ENCODE data around the gene RASGEF1C. TPM values are rescaled to one million over a fixed set of nuclear protein-coding genes. Genes with fewer than 3 reads are reported as not detected.
"Not testable (repeated sequence)": the region's sequence is repeated elsewhere in the genome, so short reads cannot be mapped to it uniquely, and the experiment has no call there.

Gene RASGEF1C
- total RNA-seq, 1 donor, result under 0.01 TPM

- no peaks in the 10 kb centered on the region for H3K79me2 ChIP-seq (ENCODE audit: insufficient read depth, low read length)
- H3K36me3 ChIP-seq (ENCODE audit: insufficient read depth, low read length), result no peaks in the 10 kb centered on the region
- H3K27me3 ChIP-seq (ENCODE audit: insufficient read depth, low read length), result peaks cover 10% of the 10 kb centered on the region
- H3K27ac ChIP-seq (ENCODE audit: low read depth, low read length), result no peak overlapping the region
- no peak overlapping the region for H2AFZ ChIP-seq (ENCODE audit: low read length)
- H4K20me1 ChIP-seq (ENCODE audit: insufficient read depth, low read length), result no peaks in the 10 kb centered on the region
- H3K4me3 ChIP-seq (ENCODE audit: insufficient read depth, low read length), result no peak overlapping the region
- H3K4me1 ChIP-seq (ENCODE audit: insufficient read depth, low read length), result no peaks in the 10 kb centered on the region
- no peaks in the 10 kb centered on the region for H3K9me3 ChIP-seq (ENCODE audit: low read depth, low read length)
- DNase-seq (ENCODE audit: insufficient read length, low spot score, missing footprints), result peak; percentile 90
- TF ChIP-seq CTCF (IDR thresholded peaks at IDR 0.05; ENCODE audit: extremely low read depth, low read depth, low read length), result no peak
- H3K4me2 ChIP-seq (ENCODE audit: insufficient read depth, low read length), result no peak overlapping the region
Measured at GRCh38 chr5:180212363-180213255, 3.6 kb upstream of the RASGEF1C start.

GRCh38 chr5:180211761-180212035 is 2.7 kb upstream of the RASGEF1C start:
- no peaks in the 10 kb centered on the region for H3K79me2 ChIP-seq (ENCODE audit: insufficient read depth, low read length)

GRCh38 chr5:180210961-180211760 is 2.1 kb upstream of the RASGEF1C start:
- Histone ChIP-seq H3K9me3 (ENCODE audit: low read depth, low read length) (no peaks in the 10 kb centered on the region), H3K4me3 (ENCODE audit: insufficient read depth, low read length) (no peak overlapping the region)
- no peak for TF ChIP-seq CTCF (IDR thresholded peaks at IDR 0.05; ENCODE audit: extremely low read depth, low read depth, low read length)

More at GRCh38 chr5:180211761-180212035, 2.7 kb upstream of the RASGEF1C start:
- H3K9me3 ChIP-seq (ENCODE audit: low read depth, low read length), result no peaks in the 10 kb centered on the region
- H4K20me1 ChIP-seq (ENCODE audit: insufficient read depth, low read length), result no peaks in the 10 kb centered on the region
- DNase-seq (ENCODE audit: insufficient read length, low spot score, missing footprints), result no peak
- H3K27ac ChIP-seq (ENCODE audit: low read depth, low read length), result no peak overlapping the region
- no peak overlapping the region for H3K4me2 ChIP-seq (ENCODE audit: insufficient read depth, low read length)
- H3K27me3 ChIP-seq (ENCODE audit: insufficient read depth, low read length), result peaks cover 17% of the 10 kb centered on the region
- no peak for TF ChIP-seq CTCF (IDR thresholded peaks at IDR 0.05; ENCODE audit: extremely low read depth, low read depth, low read length)
- H2AFZ ChIP-seq (ENCODE audit: low read length), result no peak overlapping the region
- no peaks in the 10 kb centered on the region for H3K4me1 ChIP-seq (ENCODE audit: insufficient read depth, low read length)
- no peak overlapping the region for H3K4me3 ChIP-seq (ENCODE audit: insufficient read depth, low read length)
- H3K36me3 ChIP-seq (ENCODE audit: insufficient read depth, low read length), result no peaks in the 10 kb centered on the region

GRCh38 chr5:180210077-180210476 is 1.1 kb upstream of the RASGEF1C start:
- H3K4me2 ChIP-seq (ENCODE audit: insufficient read depth, low read length); H3K9me3 ChIP-seq (ENCODE audit: low read depth, low read length); H3K79me2 ChIP-seq (ENCODE audit: insufficient read depth, low read length); H3K27ac ChIP-seq (ENCODE audit: low read depth, low read length); H4K20me1 ChIP-seq (ENCODE audit: insufficient read depth, low read length); DNase-seq (ENCODE audit: insufficient read length, low spot score, missing footprints); H3K4me1 ChIP-seq (ENCODE audit: insufficient read depth, low read length); H3K4me3 ChIP-seq (ENCODE audit: insufficient read depth, low read length); H3K36me3 ChIP-seq (ENCODE audit: insufficient read depth, low read length); H2AFZ ChIP-seq (ENCODE audit: low read length): not testable (repeated sequence)
- H3K27me3 ChIP-seq (ENCODE audit: insufficient read depth, low read length), result peaks cover 18% of the 10 kb centered on the region

More at GRCh38 chr5:180210961-180211760, 2.1 kb upstream of the RASGEF1C start:
- no peak overlapping the region for H2AFZ ChIP-seq (ENCODE audit: low read length)
- no peaks in the 10 kb centered on the region for H3K36me3 ChIP-seq (ENCODE audit: insufficient read depth, low read length)
- H3K4me1 ChIP-seq (ENCODE audit: insufficient read depth, low read length), result no peaks in the 10 kb centered on the region
- DNase-seq (ENCODE audit: insufficient read length, low spot score, missing footprints), result no peak
- no peak overlapping the region for H3K27ac ChIP-seq (ENCODE audit: low read depth, low read length)
- H3K27me3 ChIP-seq (ENCODE audit: insufficient read depth, low read length), result peaks cover 18% of the 10 kb centered on the region
- H3K4me2 ChIP-seq (ENCODE audit: insufficient read depth, low read length), result no peak overlapping the region
- no peaks in the 10 kb centered on the region for H3K79me2 ChIP-seq (ENCODE audit: insufficient read depth, low read length)
- no peaks in the 10 kb centered on the region for H4K20me1 ChIP-seq (ENCODE audit: insufficient read depth, low read length)
